Measurements from ENCODE around the gene KPNA6.
A peak's percentile ranks its signal among the peaks of the same experiment; 100 is the strongest.
"Not testable (repeated sequence)": the region's sequence is repeated elsewhere in the genome, so short reads cannot be mapped to it uniquely, and the experiment has no call there.

KPNA6 gene

DNA sequence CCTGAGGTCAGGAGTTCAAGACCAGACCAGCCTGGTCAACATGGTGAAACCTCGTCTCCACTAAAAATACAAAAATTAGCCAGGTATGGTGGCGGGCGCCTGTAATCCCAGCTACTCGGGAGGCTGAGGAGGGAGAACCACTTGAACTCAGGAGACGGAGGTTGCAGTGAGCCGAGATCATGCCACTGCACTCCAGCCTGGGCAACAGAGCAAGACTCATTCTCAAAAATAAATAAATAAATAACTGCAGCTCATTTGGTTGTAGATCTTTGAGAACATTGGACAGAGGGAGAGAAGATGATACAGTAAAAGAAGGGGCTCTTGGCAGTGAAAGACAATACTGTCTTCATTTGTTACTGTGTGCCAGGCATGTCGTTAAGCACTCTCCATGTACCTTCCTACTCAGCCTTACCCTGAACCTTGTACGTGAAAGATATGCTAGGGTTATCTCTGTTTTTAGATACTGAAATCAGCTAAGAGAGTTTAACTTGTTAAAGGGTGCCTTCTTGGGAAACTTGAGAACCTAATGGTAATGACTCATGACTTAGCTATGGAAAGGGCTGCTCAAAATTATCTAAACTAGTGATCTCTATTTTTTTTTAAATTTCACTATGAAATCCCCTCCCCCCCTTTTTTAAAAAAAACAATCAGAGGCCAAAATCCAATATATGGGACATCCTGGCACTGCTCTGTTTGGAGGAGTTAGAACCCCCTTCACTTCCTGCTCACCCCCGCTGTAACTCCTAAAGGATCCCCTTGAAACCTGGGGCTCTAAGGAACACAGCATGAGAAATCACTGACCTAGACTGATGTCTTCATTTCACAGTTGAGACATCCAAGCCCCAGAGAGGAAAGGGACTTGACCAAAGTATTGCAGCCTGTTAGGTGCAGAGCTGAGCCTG is 6.8 kb upstream of the KPNA6 start:
- DNase-seq: no peak

DNA sequence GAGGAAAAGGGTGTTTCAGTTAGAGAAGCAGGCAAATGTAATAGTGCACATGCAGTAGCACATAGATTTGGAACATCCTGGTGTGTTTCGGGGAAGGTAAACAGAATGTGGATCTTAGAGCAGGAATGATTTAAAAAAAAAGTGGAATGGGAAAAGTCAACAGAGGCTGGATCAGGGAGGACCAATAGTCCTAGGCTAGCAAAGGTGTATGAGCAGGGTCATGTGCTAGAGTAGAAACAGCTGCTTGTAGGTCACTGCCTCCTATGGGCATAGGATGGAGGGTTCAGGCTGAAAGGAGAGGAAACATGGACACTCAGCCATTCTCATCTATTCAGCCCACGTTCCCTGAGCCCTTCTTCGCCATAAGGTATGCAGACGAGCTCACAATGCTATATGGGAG is 3.7 kb upstream of the KPNA6 start:
- DNase-seq: no peak

DNA sequence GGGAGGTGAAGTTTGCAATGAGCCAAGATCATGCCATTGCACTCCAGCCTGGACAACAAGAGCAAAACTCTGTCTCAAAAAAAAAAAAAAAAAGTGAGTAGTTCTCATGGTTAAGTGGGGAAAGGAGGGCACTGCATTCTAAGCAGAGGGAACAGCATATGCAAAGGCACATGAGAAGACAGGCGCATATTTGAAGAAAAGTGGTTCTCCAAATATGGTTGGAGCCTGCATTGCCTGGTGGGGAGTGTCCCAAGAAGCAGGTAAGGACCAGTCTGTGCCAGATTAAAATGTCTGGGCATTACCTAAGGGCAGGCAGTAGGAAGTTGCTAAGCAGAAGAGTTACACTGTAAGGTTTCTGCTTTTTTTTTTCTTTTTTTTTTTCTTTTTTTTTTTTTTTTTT is 2.5 kb upstream of the KPNA6 start:
- DNase-seq: no peak

DNA sequence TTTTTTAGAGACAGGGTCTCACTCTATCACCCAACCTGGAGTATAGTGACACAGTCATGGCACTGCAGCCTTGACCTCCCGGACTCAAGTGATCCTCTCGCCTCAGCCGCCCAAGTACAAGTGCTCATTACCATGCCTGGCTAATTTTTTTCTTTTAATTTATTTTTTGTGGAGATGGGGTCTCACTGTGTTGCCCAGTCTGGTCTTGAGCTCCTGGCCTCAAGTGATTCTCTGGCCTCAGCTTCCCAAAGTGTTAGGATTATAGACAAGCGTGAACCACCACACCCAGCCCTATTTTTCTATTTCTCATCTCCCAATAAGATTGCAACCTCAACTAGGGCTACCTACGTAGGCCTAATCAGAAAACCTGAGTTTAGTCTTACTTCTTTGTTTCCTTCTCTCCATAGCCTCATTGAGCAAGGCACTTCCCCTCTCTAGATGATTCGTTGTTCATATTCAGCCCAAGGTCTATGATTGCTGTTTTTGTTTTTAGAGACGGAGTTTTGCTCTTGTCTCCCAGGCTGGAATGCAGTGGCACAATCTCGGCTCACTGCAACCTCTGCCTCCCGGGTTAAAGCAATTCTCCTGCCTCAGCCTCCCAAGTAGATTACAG is 1.1 kb upstream of the KPNA6 start:
- DNase-seq: no peak

DNA sequence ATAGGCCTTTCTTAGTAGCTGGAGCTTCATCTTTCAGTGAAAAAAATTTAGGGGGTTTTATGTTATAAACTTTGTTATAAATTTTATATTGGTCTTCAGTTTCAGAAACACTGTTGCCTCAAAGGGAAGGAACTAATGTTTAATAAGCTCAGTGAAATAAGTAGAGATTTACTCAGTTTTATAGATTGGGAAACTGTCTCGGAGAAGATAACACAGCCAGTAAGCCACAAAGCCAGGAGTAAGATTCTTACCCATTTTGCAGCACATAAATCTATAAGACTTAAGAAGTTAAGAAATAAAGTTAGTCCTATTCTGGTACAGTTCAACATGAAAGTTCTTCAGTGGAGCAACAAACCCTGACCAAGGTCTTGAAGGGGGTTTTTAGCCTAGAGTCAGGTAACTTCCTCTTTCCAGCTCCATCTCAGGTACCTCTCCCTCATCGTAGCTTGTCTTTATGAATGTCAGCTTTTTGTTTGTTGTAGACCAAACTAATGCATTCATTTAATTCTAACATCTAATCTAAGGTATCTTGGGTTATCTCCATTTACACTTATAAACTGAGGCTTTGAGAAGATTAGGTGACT is 3.3 kb downstream of the KPNA6 start:
- no peak for DNase-seq

DNA sequence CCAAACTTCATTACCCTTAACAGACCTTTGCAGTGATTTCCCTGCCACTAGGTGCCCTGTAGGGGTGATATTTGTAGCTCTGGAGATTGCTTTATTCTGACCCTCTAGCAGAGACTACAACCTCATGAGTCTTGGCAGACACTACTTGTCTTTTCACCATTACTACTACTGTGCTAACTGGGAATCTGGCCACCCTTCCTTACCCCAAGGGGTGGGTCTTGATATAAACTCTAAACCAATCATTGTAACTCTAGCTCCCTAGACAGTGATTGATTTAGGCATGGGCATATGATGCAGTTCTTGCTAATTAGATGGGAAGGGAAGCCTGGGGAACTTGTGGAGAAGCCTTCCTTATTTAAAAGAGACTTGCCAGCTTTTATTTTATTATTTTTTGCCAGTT is 3.9 kb downstream of the KPNA6 start:
- no peak for DNase-seq

DNA sequence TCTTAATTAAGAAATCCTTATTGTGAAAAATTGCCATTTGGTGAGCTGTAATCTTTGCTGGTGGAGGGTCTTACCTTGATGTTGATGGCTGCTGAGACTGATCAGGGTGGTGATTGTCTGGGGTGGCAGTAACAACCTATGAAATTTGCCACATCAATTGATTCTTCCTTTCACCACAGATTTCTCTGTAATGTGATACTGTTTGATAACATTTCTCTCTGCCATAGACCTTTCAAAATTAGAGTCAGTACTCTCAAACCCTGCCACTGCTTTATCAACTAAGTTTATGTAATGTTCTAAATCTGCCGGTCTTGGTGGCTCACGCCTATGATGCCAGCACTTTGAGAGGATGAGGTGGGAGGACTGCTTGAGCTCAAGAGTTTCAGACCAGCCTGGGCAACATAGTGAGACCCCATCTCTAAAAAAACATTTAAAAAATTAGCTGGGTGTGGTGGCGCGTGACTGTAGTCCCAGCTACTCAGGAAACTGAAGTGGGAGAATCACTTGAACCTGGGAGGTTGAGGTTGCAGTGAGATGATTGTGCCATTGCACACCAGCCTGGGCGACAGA is 5.0 kb downstream of the KPNA6 start:
- DNase-seq: peak in 1 of 2 experiments; percentile 8

DNA sequence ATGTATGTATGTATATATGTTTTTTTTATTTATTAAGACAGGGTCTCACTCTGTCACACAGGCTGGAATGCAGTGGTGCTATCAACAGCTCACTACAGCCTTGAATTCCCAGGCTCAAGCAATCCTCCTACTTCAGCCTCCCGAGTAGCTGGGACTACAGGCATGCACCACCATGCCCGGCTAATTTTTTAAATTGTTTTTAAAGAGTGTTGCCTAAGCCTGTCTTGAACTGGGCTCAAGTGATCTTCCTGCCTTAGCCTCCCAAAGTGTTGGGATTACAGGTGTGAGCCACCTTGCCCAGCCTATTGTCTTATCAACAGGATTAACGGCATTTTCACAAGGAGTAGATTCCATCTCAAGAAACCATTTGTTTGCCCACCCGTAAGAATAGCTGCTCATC is 5.6 kb downstream of the KPNA6 start:
- DNase-seq: not testable (repeated sequence)

DNA sequence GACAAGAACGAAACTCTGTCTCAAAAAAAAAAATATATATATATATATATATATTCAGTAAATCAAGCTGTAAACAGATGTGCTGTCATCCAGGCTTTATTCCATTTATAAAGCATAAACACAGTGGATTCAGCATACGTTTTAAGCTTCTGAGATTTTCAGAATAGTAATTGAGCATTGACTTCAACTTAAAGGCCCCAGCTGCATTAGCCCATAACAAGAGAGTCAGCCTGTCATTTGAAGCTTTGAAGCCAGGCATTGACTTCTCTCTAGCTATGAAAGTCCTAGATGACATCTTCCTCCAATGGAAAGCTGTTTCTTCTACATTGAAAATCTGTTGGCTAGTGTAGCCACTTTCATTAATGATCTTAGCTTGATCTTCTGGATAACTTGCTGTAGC is 6.6 kb downstream of the KPNA6 start:
- DNase-seq: no peak

DNA sequence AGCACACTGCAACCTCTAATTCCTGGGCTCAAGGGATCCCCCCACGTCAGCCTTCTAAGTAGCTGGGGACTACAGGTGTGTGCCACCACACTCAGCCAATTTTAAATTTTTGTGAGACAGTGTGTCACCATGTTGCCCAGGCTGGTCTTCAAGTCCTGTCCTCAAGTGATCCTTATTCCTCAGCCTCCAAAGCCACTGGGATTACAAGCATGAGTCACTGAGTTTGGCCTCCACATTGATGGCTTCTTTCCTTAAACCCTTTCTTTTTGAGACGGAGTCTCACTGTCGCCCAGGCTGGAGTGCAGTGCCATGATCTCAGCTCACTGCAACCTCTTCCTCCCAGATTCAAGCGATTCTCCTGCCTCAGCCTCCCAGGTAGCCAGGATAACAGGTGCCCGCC is 7.6 kb downstream of the KPNA6 start:
- DNase-seq: no peak

DNA sequence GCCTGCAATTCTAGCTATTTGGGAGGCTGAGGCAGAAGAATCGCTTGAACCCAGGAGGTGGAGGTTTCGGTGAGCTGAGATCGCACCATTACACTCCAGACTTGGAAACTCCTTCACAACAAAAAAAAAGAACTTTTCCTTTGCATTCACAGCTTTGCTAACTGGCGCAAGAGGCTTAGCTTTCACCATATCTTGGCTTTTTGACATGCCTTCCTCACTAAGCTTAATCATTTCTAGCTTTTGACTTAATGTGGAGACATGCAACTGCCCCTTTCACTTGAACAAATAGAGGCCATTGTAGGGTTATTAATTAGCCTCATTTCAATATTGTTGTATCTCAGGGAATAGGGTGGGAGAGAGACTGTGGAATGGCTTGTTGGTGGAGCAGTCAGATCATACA is 8.7 kb downstream of the KPNA6 start:
- DNase-seq: no peak

DNA sequence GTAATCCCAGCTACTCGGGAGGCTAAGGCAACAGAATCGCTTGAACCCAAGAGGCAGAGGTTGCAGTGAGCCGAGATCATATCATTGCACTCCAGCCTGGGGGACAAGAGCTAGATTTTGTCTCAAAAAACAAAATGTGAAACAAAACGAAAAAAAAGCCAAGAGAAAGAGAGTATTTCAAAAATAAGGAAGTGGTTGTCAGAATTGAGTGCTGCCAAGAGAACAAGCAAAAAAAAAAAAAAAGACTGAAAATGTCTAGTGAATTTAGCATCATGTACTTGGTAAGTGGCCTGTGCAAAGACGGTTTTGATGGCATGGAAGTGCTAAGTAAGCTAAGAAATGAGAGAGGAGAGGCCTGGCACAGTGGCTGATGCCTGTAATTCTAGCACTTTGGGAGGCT is 14.3 kb downstream of the KPNA6 start:
- no peak for DNase-seq

DNA sequence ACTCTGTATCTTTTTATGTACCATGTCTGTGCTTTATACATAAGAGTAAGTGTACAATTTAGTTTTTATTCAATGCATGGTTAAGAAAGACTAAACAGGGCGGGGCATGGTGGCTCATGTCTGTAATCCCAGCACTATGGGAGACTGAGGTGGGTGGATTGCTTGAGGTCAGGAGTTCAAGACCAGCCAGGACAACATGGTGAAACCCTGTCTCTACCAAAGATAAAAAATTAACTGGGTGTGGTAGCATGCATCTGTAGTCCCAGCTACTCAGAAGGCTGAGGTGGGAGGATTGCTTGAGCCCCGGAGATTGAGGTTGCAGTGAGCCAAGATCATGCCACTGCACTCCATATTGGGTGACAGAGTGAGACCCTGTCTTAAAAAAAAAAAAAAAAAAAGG is 15.5 kb downstream of the KPNA6 start:
- not testable (repeated sequence) for DNase-seq

DNA sequence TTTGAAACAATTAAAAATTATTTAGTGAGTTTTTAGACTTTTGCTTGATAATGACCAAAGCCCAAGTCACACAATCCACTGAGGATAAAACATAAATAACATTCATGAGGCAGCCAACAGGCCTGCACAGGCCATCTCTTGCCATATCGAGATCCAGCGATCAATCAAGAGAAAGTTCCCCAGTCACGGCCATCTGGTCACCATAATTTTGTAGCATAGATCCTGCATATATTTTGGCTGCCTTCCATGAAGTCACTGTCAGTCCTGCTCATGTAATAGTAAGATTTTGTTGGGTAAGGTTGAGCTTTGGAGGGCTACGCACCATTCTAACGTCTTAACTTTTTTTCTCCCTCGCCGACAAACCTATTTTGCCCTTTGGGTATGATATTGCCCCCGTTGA is 17.5 kb downstream of the KPNA6 start:
- no peak for DNase-seq

DNA sequence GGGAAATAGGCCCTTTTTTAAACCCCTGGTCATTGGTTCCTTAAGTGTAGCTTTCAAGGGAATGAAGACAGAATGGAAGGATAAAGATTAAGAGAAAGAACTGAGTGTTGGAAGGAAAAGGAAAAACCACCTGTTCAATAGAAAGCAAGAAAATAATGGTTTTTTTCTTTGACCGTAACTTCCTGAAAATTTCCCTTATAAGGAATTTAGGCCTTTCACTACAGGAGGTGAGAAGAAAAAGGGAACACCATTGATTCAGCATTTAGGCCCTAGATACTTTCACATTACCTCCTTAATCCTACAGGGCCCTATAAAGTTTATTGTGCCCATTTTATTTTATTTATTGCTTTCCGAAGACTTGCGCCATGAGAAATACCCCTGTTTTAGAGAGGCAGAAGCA is 18.9 kb downstream of the KPNA6 start:
- no peak for DNase-seq

DNA sequence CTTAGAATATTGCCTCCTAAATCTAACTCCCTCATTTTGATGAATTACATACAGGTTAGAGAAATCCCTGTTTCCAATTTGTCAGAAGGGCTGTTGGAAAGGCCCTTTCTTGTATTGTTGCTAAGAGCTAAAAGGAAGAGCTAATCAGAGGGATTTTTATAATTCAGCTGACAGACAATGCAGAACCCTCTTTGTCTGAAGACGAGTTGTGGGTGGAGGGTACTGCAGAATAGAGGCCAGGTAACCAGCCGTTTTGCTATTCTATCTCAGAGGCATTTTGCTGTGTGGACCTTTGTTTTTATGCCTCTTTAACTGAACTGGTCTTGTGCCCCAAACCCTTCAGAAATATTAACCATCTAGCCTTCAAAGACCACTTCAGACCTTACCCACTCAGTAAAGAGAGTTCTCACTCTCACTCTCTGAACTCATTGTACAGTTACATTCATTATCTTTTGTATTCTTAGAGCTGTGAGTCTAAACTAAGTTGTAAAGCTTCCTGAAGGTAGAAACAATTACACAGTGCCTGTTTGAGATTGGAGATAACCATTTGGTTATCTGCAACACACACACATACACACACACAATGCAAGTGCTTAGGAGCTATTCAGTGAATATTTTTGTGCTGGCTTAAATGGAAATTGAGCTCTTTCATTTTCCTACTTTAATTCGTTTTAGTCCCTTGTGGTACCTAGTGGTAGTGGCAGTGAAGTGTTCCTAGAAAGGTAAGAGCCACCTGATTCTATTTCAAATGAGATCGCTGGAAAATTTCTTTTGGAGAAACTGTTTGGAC is 19.7 kb downstream of the KPNA6 start:
- no peak for DNase-seq

DNA sequence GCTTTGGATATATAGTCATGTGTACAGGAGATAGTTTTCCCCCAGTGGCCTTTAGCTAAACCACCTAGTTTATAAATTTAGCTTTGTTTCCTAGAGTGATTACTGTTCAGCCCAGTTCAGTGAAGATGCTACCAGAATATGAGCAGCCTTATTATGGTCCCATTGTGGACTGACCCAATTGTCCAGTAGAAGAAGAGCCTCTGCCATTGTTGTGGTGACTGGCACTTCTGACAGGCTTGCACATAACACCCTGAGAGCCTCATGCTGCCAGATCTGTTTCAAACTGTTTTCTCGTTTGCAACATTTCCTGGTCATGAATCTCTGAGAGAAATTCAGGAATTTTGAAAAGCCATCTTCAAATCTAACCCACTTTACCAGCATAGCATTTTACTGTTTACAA is 20.6 kb downstream of the KPNA6 start:
- DNase-seq: no peak

DNA sequence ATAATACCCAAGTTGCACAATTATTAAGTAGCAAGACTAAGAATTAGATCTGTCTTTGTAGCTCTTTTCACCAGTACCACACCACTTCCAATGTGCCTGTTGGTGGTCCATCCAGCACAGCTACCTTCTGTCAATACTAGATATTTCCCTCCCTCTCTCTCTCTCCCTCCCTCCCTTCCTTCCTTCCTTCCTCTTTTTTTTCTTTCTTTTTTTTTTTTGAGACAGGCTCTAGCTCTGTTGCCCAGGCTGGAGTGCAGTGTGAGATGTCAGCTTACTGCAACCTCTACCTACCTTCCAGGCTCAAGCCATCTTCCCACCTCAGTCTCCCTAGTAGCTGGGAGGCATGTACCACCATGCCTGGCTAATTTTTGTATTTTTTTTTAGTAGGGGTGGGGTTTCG is 21.1 kb downstream of the KPNA6 start:
- no peak for DNase-seq

DNA sequence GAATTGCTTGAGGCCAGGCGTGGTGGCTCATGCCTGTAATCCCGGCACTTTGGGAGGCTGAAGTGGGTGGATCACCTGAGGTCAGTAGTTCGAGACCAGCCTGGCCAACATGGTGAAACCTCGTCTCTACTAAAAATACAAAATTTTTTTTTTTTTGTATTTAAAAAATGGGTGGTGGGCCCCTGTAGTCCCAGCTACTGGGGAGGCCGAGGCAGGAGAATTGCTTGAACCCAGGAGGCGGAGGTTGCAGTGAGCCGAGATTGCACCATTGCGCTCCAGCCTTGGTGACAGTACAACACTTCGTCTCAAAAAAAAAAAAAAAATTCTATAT is 26.1 kb downstream of the KPNA6 start:
- not testable (repeated sequence) for DNase-seq

DNA sequence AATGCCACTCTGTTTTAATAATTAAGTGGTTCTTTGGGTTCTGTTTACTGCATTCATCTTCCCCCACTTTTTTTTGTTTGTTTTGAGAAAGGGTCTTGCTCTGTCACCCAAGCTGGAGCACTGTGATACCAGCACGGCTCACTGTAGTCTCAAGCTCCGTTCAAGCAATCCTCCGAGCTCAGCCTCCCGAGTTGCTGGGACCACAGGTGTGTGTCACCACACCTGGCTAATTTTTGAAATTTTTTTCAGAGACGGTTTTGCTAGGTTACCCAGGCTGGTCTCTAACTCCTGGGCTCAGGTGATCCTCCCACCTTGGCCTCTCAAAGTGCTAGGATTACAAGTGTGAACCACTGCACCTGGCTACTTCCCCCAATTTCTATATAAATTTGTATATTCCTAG is 29.3 kb downstream of the KPNA6 start:
- DNase-seq: no peak

DNA sequence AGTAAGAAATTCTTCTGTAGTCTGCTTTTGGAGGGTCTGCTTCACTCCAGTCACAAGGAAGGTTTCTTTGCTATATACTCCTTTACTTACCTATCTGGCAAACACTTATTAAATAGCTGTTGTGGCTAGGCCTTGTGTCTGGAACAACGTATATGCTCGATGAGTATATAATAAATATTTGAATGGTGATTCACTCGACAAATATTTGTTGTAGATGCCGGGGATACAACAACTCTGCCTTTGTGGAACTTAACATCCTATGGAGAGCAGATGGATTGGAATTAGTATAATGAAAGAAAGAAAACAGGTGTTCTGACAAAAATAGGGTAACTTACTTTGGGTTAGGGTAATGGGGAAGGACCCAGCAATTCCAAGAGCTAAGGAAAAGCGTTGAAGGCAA is 31.1 kb downstream of the KPNA6 start:
- DNase-seq: no peak

DNA sequence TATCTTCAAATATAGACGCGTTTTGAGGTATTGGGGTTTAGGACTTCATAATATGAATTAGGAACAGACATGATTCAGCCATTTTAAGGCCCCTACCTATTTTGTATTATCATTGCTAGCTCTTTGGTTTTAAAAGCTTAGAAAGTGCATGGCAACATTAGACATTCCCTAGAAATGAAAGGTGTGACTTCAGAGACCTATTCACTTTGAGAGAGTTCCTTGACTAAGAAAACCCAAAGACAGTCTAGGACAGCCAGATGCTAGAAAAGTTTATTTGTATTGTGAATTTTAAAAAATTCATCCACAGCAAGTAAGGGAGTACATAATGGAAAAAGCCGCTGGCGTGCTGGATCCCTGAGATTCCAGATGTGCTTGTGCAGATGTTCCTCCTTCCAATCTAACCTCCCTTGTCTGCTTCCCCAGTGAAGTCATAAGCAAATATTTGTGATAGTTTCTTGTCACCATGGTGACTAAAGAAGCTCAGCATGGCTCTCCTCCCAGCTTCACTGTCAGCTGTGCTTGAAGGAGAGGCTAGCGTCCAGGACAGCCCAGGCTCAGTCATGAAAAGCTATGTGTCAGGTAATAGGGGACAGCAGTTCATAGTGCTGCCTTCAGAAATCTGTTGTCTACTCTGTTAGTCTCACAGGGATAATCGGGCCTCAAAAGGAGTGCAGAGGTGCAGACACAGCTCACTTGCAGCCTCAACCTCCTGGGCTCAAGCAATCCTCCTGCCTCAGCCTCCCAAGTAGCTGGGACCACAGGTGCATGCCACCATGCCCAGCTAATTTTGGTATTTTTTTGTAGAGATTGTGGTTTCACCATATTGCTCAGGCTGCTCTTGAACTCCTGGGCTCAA is 34.8 kb downstream of the KPNA6 start:
- DNase-seq: no peak
